K562 (cell line): ENCODE measurements around the gene TMEM45B. TPM values are rescaled to one million over a fixed set of nuclear protein-coding genes. Genes with fewer than 3 reads are reported as not detected.

ENCODE experiments used
- SMC3 ChIP-seq: conservative IDR thresholded peaks from 2 replicates; pipeline ENCODE4 v1.6.1; 2011; ENCODE audit warnings: low read depth, low read length, improper control_type of control experiment; ENCODE audit not compliant: insufficient read depth
- ZNF407 ChIP-seq: fragments of 450-650 bp; IDR thresholded peaks from 2 replicates; pipeline ENCODE4 v1.6.1; 2016; ENCODE audit warnings: low read depth
- polyA plus RNA-seq, 8 experiments: library from polyadenylated mRNA; depleted of rRNA in 4 of 8; stranded (reverse) in 5 of 8; unstranded in 3 of 8; fragments of >200 nt; fragmentation: Nextera tagmentation in 2 of 8; fragmentation: Illumina TruSeq in 1 of 8; extraction: Ambion mirVana in 2 of 8; extraction: Trizol in 1 of 8; gene quantifications; 2 replicates each; pipeline versions ENCODE4 v1.2.1 to v1.2.3, GENCODE V29; 2011 to 2014; ENCODE audit warnings: inconsistent platforms in 1 of 8, missing spikeins in 1 of 8
- total RNA-seq, 7 experiments: library from RNA; depleted of rRNA in 6 of 7; stranded (reverse); fragments of >200 nt in 6 of 7; fragmentation: Illumina TruSeq in 2 of 7; extraction: Trizol in 2 of 7; gene quantifications; 2 replicates each; pipeline versions ENCODE4 v1.2.1 to v1.2.3, GENCODE V29; 2011 to 2021; ENCODE audit warnings: low replicate concordance in 1 of 7

TMEM45B gene
- total and polyA plus RNA-seq, 9 of the 15 experiments (the other 6 are each of a cell fraction or from before 2014, with no cell fraction given) = 0.07 TPM; not detected in 8

GRCh38 chr11:129779342-129779741 is 36.3 kb upstream of the TMEM45B start (continued):
- TF ChIP-seq SMC3 (no peak), ZNF407 (no peak)
